GM18861 (cell line): ENCODE data around the gene WFDC2.

Source experiments
- ATAC-seq: cut with Tn5 transposase; IDR thresholded peaks from one replicate; pipeline ENCODE4 v1.9.1; 2021; ENCODE audit not compliant: unreplicated experiment

The WFDC2 gene, protein sequence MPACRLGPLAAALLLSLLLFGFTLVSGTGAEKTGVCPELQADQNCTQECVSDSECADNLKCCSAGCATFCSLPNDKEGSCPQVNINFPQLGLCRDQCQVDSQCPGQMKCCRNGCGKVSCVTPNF

DNA sequence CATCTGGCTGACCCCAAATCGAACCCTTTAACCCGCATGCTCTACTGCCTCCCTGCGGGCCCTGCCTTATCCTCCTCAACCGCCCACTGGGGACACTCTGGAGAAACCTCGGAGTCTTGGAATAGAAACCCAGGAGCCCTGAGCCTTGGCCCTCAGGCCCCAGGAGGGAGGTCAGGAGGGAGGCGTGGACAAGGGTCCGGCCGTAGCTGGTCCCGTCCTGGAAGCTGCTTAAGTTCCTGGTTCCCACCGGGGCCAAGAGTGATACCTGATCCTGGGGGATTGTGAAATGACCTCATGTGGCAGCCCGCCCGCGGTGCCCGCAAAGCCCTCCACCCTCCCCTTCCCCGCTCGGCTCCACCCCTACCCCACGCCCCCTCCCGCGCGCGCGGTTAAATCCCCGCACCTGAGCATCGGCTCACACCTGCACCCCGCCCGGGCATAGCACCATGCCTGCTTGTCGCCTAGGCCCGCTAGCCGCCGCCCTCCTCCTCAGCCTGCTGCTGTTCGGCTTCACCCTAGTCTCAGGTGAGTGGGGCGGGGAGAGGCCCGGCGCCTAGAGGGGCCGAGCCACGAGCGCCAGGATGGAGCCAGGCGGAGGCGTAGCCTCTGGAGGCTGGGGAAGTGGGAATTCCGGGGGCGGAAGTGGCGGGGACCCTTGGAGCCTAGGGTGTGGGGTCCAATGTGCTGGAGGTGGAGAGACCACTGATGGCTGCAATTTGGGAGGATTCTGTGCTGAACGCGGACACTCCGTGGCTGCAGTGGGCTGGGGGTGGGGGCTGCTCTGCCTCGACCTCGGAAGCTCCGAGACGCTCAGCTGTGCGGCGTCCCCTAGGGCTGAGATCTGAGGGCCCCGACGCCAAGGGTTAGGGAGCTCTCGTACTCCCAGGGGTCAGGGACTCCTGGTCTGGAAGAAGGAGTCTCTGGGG is at the start of gene WFDC2:
Gene WFDC2, plus strand, starts transcription at position 418 of the 926 bp plus-strand sequence. Its CDS starts 29 bp downstream, at position 447.
- ATAC-seq, result no peak

DNA sequence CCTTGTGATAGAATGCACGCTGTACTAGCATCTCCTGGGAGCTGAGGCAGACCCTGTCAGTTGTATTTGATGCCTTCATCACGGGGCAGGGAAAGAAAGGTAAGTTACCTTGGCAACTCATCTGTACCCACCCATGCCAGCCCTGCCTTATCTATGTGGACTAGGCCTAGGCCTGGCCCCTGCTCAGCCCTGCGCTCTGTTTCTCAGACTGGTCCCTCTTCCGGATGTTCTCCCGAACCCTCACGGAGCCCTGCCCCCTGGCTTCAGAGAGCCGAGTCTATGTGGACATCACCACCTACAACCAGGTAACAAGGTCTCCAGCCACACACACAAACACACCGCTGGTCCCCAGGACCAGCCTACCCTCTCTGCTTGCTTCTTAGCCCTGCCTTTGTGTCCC is 49.4 kb upstream of the WFDC2 start:
- no peak for ATAC-seq

DNA sequence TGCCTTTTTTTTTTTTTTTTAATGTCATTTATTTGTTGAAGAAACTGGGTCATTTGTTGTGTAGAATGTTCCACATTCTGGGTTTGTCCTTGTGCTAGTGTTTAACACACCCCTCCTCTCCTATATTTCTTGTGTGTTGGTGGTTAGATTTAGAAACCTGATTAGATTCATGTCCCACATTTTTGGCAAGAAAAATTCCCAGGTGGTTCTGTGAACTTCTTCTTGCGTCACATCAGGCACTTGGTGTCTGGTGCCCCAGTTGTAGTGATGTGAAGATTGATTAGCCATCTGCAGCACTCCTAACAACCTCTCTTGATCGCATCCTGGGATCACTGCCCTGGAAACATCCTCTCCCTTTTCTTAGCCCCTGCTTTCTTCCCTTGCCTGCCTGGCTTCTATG is 45.9 kb upstream of the WFDC2 start:
- no peak for ATAC-seq

DNA sequence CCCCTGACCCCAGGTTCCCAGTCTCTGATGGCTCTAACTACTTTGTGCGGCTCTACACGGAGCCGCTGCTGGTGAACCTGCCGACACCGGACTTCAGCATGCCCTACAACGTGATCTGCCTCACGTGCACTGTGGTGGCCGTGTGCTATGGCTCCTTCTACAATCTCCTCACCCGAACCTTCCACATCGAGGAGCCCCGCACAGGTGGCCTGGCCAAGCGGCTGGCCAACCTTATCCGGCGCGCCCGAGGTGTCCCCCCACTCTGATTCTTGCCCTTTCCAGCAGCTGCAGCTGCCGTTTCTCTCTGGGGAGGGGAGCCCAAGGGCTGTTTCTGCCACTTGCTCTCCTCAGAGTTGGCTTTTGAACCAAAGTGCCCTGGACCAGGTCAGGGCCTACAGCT is 44.0 kb upstream of the WFDC2 start:
- no peak for ATAC-seq

DNA sequence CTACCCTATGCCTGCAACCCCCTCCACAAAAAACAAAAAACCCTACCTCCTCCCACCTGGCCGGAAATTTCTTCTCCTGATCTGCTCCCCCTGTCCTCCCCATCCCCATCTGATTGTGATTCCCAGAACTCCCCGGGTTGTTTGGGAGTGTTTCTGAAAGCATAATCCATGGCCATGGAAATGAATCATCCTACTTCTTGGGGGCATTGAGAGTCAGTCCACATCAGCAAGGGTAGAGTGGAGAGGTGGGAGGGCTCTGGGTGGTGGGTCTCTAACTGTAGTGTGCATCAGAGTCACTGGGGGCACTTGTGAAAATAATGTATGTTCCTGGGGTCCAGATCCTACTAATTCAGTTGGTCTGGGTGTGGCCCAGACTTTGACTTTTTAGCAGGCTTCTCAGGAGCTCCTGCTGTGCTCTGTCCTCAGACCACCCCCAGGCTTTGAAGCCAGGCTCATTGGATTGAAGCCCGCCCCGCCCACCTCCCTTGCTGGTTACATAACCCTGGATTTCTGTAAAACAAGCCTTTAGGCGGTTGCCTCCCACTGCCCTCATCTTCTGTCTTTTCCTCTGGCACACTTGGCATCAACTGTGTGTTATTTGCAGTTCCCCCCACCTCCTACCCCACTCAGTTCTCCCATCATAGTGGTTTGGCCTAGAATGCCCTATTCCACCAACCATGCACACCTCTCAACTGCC is 43.1 kb upstream of the WFDC2 start:
- no peak for ATAC-seq

DNA sequence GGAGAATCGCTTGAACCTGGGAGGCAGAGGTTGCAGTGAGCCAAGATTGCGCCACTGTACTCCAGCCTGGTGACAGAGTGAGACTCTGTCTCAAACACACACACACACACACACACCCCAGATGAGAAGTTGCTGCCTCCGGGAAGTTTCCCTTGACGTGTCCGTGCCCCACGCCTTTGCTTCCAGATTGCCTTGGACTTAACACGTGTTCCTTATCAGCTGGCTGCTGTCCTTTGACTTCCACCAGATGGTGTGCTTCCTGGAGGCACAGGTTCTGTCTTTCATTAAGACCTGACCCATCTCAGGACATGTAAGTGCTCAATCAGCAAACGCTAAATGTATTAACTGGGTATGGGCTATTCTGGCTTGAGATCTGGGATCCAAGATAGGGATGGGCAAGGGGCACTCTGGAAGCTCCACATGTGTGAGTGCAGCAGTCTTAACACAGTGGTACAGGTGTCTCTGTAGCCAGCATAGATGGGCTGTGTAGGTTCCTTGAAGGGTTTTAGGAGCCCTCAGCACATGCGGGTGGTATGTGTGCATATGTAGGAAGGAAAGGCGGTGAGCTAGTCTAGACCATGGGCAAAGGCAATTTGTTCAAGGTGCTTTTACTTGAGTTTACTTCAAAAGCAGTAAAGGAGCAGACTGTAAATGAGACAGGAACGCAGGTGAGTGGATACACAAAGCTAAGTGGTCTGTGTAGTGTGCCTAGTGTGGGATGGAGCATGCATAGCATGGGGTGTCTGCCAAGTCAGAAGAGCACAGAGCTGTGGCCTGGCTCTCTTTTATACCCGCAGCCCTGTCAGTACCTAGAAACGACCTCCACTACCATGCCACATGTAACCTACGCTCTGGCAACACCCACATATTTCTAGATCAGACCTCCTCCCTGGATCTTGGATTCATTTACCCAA is 42.1 kb upstream of the WFDC2 start:
- ATAC-seq, result no peak

DNA sequence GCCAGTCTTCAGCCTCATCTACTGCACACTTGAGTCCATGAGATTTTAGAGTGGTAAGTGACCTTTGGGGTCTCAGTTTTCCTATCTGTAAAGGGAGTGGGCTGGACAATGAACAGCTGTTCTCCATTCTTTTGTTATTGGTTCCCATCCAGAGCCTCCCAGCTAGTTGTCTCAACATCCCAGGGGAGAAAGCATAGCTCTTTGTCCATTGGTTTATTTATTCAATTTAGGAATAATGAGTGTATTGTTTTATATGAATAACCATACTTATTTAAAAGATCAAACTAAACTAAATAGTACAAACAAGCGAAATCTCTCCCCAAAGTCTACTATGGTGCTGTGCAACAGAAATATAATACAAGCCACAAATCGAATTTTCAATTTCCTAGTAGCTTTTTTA is 39.9 kb upstream of the WFDC2 start:
- ATAC-seq, result no peak

DNA sequence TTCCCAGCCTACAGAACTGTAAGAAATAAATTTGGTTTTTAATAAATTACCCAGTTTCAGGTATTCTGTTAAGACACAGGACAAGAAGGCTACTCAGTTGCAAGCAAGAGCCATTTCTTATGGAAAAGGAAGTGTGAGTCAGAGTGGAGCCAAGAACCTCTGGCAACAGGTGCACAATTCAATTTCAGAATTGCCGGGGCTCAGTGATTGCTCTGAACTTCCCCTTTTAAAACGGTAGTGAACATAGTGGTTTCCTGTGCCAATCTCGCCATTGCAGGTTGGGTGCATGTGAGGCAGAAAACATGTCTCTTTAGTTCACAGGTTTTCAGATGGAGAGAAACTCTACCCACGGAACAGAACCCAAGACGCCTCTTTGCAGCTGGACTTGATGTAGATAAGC is 37.3 kb upstream of the WFDC2 start:
- ATAC-seq, result peak; percentile 62

DNA sequence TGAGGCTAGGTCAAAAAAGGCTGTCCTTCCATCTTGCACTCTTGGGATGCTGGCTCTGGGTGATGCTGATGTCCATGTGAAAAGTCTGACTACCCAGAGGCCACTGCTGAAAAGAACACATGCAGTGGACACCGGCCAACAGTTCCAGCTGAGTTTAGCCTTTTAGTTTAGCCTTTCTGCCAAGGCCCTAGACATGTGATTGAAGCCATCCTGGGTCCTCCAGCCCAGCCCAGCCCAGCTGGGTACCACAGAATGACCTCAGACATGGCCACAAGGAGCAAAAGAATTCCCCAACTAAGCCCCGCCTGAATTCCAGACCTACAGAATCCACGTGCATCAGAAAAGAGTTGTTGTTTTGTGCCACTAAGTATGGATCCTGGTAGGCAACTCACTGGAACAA is 36.2 kb upstream of the WFDC2 start:
- no peak for ATAC-seq

DNA sequence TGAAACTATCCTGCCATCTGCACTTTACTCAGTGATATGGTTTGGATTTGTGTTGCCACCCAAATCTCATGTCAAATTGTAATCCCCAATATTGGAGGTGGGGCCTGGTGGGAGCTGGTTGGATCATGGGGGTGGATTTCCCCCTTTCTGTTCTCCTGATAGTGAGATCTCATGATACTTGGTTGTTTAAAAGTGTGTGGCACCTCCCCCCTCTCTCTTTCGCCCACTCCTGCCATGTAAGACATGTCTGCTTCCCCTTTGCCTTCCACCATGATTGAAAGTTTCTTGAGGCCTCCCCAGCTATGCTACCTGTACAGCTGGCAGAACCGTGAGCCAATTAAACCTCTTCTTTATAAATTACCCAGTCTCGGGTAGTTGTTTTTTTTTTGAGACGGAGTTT is 35.6 kb upstream of the WFDC2 start:
- no peak for ATAC-seq

DNA sequence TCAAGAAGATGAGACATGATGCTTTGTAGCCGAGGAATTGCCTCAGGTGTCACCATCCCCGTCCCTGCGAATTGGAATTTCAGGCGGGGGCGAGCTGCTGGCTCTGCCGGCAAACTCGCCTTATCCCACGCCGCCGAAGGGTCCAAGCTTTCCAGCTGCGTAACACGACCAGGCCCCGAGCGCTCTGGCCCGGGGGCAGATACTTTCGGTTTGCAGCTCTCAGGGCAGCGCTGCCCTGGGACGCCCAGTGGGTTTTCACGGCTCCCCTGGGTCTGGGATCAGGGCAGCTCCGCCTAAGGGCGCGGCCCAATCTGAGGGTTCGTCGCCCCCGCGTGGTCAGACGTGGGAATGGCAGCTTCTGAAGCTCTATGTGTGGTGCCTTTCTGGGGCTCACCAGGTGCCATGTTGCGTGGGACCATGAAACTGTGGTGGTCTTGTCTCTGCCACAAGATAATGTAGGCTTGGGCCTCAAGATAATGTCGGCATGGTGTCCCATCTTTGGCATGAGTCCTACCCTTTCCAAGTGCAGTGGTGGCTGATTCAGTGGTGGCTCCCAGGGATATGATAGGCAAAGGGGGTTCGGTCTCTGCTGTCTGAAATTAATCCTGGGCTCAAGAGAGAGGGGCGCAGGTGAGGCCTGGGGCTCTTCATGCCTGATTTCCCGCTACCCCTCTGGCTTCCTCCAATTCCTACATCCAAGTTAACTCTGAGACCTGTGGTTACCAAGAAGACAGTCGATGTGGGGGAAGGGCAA is 32.6 kb upstream of the WFDC2 start:
- peak; percentile 64 for ATAC-seq

DNA sequence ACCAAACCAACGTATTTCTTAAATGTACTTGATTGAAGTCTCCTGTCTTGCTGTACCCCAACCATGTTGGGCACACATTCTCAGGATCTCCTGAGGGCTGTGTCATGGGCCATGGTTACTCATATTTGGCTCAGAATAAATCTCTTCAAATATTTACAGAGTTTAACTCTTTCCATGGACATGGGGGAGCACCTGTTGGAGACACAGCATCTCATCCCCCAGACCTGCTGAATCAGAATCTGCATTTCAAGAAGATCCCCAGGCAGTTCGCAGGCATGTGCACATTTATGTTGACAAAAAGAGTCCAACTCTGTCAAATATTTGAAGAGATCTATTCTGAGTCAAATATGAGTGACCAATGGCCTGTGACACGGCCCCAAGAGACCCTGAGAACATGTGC is 29.1 kb upstream of the WFDC2 start:
- no peak for ATAC-seq

DNA sequence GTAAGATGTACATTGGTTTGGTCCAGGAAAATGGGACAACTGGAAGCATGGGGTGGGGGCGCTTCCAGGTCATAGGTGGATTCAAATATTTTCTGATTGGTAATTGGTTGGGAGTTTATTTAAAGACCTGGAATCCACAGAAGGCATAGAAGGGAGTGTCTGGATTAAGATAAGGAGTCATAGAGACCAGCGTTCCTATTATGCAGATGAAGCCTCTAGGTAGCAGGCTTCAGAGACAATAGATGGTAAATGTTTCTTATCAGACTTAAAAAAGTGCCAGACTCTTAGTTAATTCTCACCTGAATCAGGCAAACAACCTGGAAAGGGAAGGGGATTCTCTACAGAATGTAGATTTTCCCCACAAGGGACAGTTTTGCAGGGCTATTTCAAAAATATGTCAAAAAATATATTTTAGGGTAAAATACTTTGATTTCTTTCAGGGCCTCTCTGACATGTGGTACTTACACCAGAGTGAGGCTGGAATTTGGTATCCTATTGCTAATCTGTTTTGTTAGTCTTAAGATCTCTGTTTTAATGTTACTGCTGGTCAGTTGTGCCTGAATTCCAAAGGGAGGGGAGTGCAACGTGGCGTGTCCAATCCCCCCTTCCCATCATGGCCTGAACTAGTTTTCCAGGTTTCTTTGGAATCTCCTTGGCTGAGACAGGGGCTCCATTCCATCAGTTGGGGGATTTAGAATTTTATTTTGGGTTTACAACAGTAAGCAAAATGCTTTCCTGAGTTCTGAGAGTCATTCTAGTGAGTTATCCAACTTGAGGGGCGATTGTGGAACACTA is 28.5 kb upstream of the WFDC2 start:
- no peak for ATAC-seq

DNA sequence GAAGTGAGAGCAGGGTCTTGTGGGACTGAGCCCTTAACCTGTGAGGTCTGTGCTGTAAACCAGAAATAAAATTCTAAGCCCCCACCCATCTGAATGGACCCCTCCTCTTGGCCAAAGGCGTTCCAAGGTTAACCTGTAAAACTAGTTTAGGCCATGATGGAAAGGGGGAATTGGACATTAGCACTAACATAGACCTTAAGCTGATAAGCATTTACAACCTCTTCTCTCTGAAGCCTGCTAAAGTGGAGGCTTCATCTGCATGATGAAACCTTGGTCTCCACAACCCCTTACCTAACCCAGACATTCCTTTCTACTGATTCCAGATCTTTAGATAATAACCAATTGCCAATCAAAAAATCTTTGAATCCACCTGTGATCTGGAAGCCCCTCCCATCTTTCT is 27.8 kb upstream of the WFDC2 start:
- ATAC-seq, result no peak

DNA sequence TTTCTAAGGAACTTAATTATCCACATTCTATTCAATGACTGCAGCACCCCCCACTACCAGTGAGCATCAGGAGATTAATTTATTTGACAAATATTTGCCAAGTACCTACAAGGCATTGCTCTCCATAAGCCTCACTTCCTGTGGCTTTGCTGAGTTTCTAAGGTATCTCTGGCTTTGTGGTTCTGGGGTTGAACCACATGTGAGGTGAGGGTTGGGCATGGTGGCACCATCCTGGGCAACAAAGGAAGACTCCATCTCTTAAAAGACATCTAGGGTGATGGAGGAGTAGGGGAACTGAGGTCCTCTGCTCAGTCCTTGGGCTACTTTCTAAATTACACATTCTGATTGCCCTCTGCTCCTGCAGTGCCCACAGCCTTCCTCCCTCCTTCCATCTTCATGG is 25.5 kb upstream of the WFDC2 start:
- no peak for ATAC-seq

DNA sequence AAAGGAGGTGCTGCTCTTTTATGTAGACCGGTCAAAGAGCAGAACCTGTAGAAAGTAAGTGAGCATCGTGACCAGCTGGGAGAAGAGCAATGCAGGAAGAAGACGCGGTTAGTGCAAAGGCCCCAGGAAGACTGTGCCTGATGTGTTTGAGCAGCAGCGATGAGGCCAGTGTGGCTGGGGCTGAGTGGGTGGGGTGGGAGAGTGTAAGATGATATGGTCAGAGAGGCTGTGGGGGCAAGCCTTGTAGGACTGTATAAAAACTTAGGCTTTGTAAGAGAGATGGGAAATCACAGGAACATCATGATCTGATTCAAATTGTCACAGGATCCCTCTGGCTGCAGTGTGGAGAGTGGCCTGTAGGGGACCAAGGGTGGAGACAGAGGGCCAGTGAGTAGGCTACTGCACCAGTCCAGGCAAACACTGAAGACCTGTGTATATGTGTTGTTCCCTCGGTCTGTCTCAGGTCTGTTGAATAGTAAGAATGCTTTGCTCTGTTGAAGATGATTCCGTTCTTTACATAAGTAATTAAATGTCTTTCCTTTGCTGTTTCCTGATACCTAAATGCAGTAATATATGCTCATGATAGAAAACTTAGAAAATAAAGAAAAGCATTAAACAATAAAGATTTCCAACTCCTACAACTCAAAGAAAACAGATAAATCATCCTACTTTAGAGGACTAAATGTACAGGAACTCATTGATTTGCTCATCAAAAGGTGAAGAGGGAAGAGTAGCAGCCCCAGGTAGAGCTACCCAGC is 23.6 kb upstream of the WFDC2 start:
- ATAC-seq, result no peak

DNA sequence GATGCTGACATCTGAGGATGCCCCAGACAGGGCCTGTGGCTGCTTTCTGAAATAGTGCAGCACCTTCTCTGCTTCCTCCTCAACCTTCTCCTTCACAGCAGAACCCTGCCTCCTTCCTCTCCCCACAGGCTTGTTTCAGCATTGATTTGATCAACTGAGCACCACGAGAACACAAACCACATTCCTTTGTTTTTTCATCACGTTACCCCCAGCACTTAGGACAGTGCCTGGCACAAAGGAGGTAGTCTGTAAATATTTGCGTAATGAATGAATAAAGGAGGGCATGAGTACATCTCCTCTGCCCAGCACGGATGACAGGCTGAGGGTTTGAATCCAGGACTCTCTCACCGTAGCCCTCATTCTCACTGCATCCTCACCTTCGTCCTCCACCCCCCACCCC is 21.3 kb upstream of the WFDC2 start:
- ATAC-seq, result no peak

DNA sequence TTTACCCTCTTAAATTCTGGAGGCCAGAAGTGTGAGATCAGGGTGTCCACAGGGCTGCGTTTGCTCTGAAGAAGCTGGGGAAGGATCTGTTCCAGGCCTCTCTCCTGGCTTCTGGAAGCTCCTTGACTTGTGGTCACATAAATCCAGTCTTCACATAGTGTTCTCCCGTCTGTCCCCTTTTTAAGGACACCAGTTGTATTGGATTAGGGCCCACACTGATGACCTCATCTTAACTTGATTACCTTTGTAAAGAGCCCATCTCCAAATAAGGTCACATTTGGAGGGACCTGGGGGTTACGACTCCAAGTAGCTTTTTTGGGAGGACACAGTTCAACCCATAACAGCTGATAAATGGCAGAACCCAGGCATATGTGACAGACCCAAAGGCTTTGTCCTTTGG is 20.0 kb upstream of the WFDC2 start:
- no peak for ATAC-seq
